IMR-90 (cell line): Measurements from ENCODE around the gene ECHS1. TPM values are rescaled to one million over a fixed set of nuclear protein-coding genes. Genes with fewer than 3 reads are reported as not detected.
"Not testable (repeated sequence)": the region's sequence is repeated elsewhere in the genome, so short reads cannot be mapped to it uniquely, and the experiment has no call there.

Experiments
- ATAC-seq: fragments of 200-7000 bp; cut with Tn5 transposase; 2 replicates; pipeline ENCODE4 v1.9.1; 2020; ENCODE audit warnings: low read depth, mild to moderate bottlenecking, moderate library complexity
- BruUV-seq: library from RNA; stranded (reverse); fragments of 400-500 nt; replicated peaks from 2 replicates; lab custom pipeline; 2021; lab: Mats Ljungman, UMichigan
- CTCF ChIA-PET: fragments of 300-600 bp; formaldehyde crosslinking; extraction: SDS; loops from one replicate; lab custom pipeline; 2021; ENCODE audit warnings: antibody characterized with exemption; lab: Yijun Ruan, JAX
- POLR2A ChIA-PET: fragments of 300-600 bp; sonication (Branson Sonifier 250); formaldehyde crosslinking; loops from one replicate; lab custom pipeline; 2022; ENCODE audit warnings: antibody characterized with exemption; ENCODE audit not compliant: unreplicated experiment; lab: Charles Lee
- DNase-seq: peaks from one replicate; pipeline ENCODE4 v3.0.0; 2013
- H2AFZ ChIP-seq: replicated peaks from 2 replicates; pipeline ENCODE3; 2013; ENCODE audit warnings: low read length, mild to moderate bottlenecking; ENCODE audit not compliant: poor library complexity
- H2AK5ac ChIP-seq: 2 replicates; pipeline ENCODE4 v1.6.1; 2013; ENCODE audit warnings: low read depth, low read length, inconsistent platforms
- H2AK9ac ChIP-seq: replicated peaks from 2 replicates; pipeline ENCODE3; 2013; ENCODE audit warnings: mild to moderate bottlenecking, low read depth, low read length, moderate library complexity; ENCODE audit not compliant: poor library complexity
- H2BK120ac ChIP-seq: 2 replicates; pipeline ENCODE4 v1.6.1; 2013; ENCODE audit warnings: low read depth, low read length, inconsistent platforms
- H2BK15ac ChIP-seq: 3 replicates; pipeline ENCODE4 v1.6.1; 2013; ENCODE audit warnings: low read depth, low read length, inconsistent platforms
- H2BK20ac ChIP-seq: 2 replicates; pipeline ENCODE4 v1.6.1; 2013; ENCODE audit warnings: low read depth, mild to moderate bottlenecking, inconsistent platforms, low read length, moderate library complexity
- H2BK5ac ChIP-seq: 2 replicates; pipeline ENCODE4 v1.6.1; 2013; ENCODE audit warnings: mild to moderate bottlenecking, low read depth, low read length, inconsistent platforms; ENCODE audit not compliant: poor library complexity, severe bottlenecking
- H3K14ac ChIP-seq: replicated peaks from 2 replicates; pipeline ENCODE4 v1.6.1; 2013; ENCODE audit warnings: low read depth, low read length, inconsistent platforms
- H3K18ac ChIP-seq: 2 replicates; pipeline ENCODE4 v1.6.1; 2013; ENCODE audit warnings: low read depth, low read length, control low read depth
- H3K23ac ChIP-seq: 2 replicates; pipeline ENCODE4 v1.6.1; 2013; ENCODE audit warnings: low read depth, low read length, inconsistent platforms
- H3K27ac ChIP-seq: 2 replicates; pipeline ENCODE4 v1.5.1; 2013; ENCODE audit warnings: mild to moderate bottlenecking, control low read depth, low read length; ENCODE audit not compliant: insufficient read depth
- H3K27me3 ChIP-seq: 2 replicates; pipeline ENCODE4 v1.6.1; 2013; ENCODE audit warnings: low read length; ENCODE audit not compliant: control insufficient read depth, insufficient read depth
- H3K36me3 ChIP-seq: 2 replicates; pipeline ENCODE4 v1.6.1; 2013; ENCODE audit warnings: low read length, mixed read lengths; ENCODE audit not compliant: control insufficient read depth, insufficient read depth
- H3K4ac ChIP-seq: 2 replicates; pipeline ENCODE4 v1.6.1; 2013; ENCODE audit warnings: low read depth, low read length, inconsistent platforms
- H3K4me1 ChIP-seq: 2 replicates; pipeline ENCODE4 v1.6.1; 2013; ENCODE audit warnings: low read length, mixed read lengths; ENCODE audit not compliant: control insufficient read depth, insufficient read depth
- H3K4me2 ChIP-seq: 2 replicates; pipeline ENCODE4 v1.6.1; 2013; ENCODE audit warnings: low read depth, mild to moderate bottlenecking, control low read depth, low read length, moderate library complexity
- H3K4me3 ChIP-seq: 2 replicates; pipeline ENCODE4 v1.5.1; 2013; ENCODE audit warnings: low read depth, mild to moderate bottlenecking, control low read depth, low read length, moderate library complexity; ENCODE audit not compliant: insufficient read depth
- H3K56ac ChIP-seq: 2 replicates; pipeline ENCODE4 v1.6.1; 2013; ENCODE audit warnings: low read length, inconsistent platforms; ENCODE audit not compliant: insufficient read depth; ENCODE audit errors: extremely low read depth
- H3K79me1 ChIP-seq, 2 experiments: 2 replicates each; pipeline ENCODE4 v1.6.1; 2013; ENCODE audit warnings: low read length in 2 of 2, inconsistent platforms in 1 of 2, low read depth in 1 of 2
- H3K9ac ChIP-seq: 2 replicates; pipeline ENCODE4 v1.6.1; 2013; ENCODE audit warnings: low read depth, low read length, control low read depth
- H3K9me1 ChIP-seq: 2 replicates; pipeline ENCODE4 v1.6.1; 2013; ENCODE audit warnings: low read length, inconsistent platforms; ENCODE audit not compliant: insufficient read depth
- H3K9me3 ChIP-seq: 2 replicates; pipeline ENCODE4 v1.6.1; 2013; ENCODE audit warnings: low read length; ENCODE audit not compliant: control insufficient read depth, insufficient read depth
- H4K20me1 ChIP-seq: 2 replicates; pipeline ENCODE4 v1.6.1; 2013; ENCODE audit warnings: low read length, inconsistent platforms; ENCODE audit not compliant: insufficient read depth
- H4K5ac ChIP-seq: 2 replicates; pipeline ENCODE4 v1.6.1; 2013; ENCODE audit warnings: mild to moderate bottlenecking, low read depth, low read length, control low read depth
- H4K8ac ChIP-seq, 2 experiments: 2 replicates each; pipeline ENCODE4 v1.6.1; 2013; ENCODE audit warnings: low read depth in 2 of 2, low read length in 2 of 2, control low read depth in 1 of 2, inconsistent platforms in 1 of 2
- H4K91ac ChIP-seq: 2 replicates; pipeline ENCODE4 v1.6.1; 2013; ENCODE audit warnings: low read depth, low read length, inconsistent platforms; ENCODE audit not compliant: insufficient read depth
- BHLHE40 ChIP-seq: fragments of 150-350 bp; IDR thresholded peaks from 2 replicates; pipeline ENCODE4 v1.6.1; 2016; ENCODE audit warnings: mild to moderate bottlenecking, low read depth, low read length
- CTCF ChIP-seq: conservative IDR thresholded peaks from 2 replicates; pipeline ENCODE4 v1.5.1; 2012; ENCODE audit warnings: mild to moderate bottlenecking, low read depth, low read length, improper control_type of control experiment
- FOS ChIP-seq: fragments of 150-350 bp; IDR thresholded peaks from 2 replicates; pipeline ENCODE4 v1.6.1; 2016; ENCODE audit warnings: low read depth, low read length
- MAFK ChIP-seq: IDR thresholded peaks from 2 replicates; pipeline ENCODE4 v1.6.1; 2012; ENCODE audit warnings: low read depth, low read length, improper control_type of control experiment
- MXI1 ChIP-seq: IDR thresholded peaks from 2 replicates; pipeline ENCODE4 v1.6.1; 2012; ENCODE audit warnings: low read depth, mild to moderate bottlenecking, low read length, moderate library complexity, borderline replicate concordance
- RFX5 ChIP-seq: IDR thresholded peaks from 2 replicates; pipeline ENCODE4 v1.8.0; 2012; ENCODE audit warnings: low read depth, mild to moderate bottlenecking, low read length, moderate library complexity
- SMC3 ChIP-seq: fragments of 150-350 bp; IDR thresholded peaks from 2 replicates; pipeline ENCODE4 v1.6.1; 2016; ENCODE audit warnings: low read depth, mild to moderate bottlenecking, antibody characterized with exemption, low read length, moderate library complexity
- USF2 ChIP-seq: fragments of 150-350 bp; IDR thresholded peaks from 2 replicates; pipeline ENCODE4 v1.6.1; 2017; ENCODE audit warnings: mild to moderate bottlenecking, antibody characterized with exemption, low read length, low read depth
- WGBS, 2 experiments: methylation state at CpG; one replicate each; pipeline versions ENCODE4 v1.1.5 to v1.1.7; 2013; ENCODE audit warnings: missing lambda C conversion rate in 2 of 2; ENCODE audit not compliant: insufficient read length in 1 of 2; ENCODE audit errors: extremely low coverage in 2 of 2; 5-methylcytosine and 5-hydroxymethylcytosine counted together
- dilution Hi-C: fragments of 300-500 bp; cut with HindIII; formaldehyde crosslinking; loops from one replicate; pipeline ENCODE4 v1.14.3; 2018; ENCODE audit warnings: low sequenced_read_pairs; ENCODE audit not compliant: unreplicated experiment
- in situ Hi-C: fragments of 300-500 bp; cut with MboI; formaldehyde crosslinking; loops from 3 replicates; pipeline ENCODE4 v1.14.3; 2019; ENCODE audit warnings: low sequenced_read_pairs, inconsistent platforms, mixed read lengths
- intact Hi-C: fragments of 100-400 bp; cut with micrococcal nuclease; formaldehyde crosslinking; loops from 2 replicates; pipeline ENCODE4 v1.10.0; 2022
- polyA plus RNA-seq, 3 experiments: library from polyadenylated mRNA; depleted of rRNA; stranded (reverse); fragments of >200 nt; gene quantifications; 2 replicates each; pipeline ENCODE4 v1.2.3, GENCODE V29; 2012; ENCODE audit warnings: low replicate concordance in 1 of 3
- total RNA-seq: library from RNA; depleted of rRNA; stranded (reverse); fragments of >200 nt; gene quantifications from 2 replicates; pipeline ENCODE4 v1.2.3, GENCODE V29; 2012

ECHS1 gene
- total and polyA plus RNA-seq, 2 of the 4 experiments (the other 2 are of a cell fraction) = 60.8 to 84.2 TPM

DNA sequence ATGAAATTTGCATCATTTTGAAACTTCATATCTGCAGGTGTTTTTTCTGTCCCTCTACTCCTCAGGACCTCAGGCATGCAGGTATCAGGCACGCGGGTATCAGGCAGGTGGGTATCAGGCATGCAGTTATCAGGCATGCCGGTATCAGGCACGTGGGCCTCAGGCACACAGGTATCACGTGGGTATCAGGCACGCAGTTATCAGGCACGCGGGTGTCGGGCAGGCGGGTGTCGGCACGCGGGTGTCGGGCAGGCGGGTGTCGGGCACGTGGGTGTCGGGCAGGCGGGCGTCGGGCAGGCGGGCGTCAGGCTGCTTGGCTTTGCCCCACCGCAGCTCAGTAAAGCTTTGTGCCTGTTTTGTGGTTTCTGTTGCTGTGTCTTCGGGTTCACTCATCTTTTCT, 42.6 kb upstream of the ECHS1 start:
- Histone ChIP-seq H2BK5ac (no peak overlapping the region), H3K56ac (no peak overlapping the region), H3K18ac (no peak overlapping the region), H3K4me1 (no peaks in the 10 kb centered on the region), H2AK9ac (no peak overlapping the region), H3K27me3 (no peaks in the 10 kb centered on the region), H3K4ac (no peak overlapping the region), H4K5ac (no peak overlapping the region), H3K79me1 (peaks cover 6 to 12% of the 10 kb centered on the region in 2 experiments; a peak in 2 of 4 replicates), H2AK5ac (no peak overlapping the region), H3K9me1 (no peaks in the 10 kb centered on the region), H2BK120ac (no peak overlapping the region), H2AFZ (no peak overlapping the region), H3K4me3 (no peak overlapping the region), H3K9ac (no peak overlapping the region), H3K9me3 (peaks cover 3% of the 10 kb centered on the region), H2BK20ac (no peak overlapping the region), H4K20me1 (no peaks in the 10 kb centered on the region; the same call in 1 of the 2 replicates), H4K91ac (no peak overlapping the region), H2BK15ac (no peak overlapping the region), H3K4me2 (no peak overlapping the region), H3K14ac (no peak overlapping the region), H3K23ac (no peak overlapping the region), H4K8ac (no peak overlapping the region), H3K36me3 (peaks cover 33% of the 10 kb centered on the region), H3K27ac (no peak overlapping the region)
- BruUV-seq = no TSS peak
- ChIA-PET POLR2A (no interaction called here), CTCF (no interaction called here)
- no peak for DNase-seq
- no peak for ATAC-seq
- intact Hi-C loops = no loop called here
- WGBS, 2 experiments = 96% methylated on average over 17 of the region's 25 CpGs; no CpG with 5 or more reads in 1 of the 2 experiments
- TF ChIP-seq FOS = no peak
- TF ChIP-seq MXI1 = no peak
- no peak for TF ChIP-seq BHLHE40
- TF ChIP-seq USF2 = no peak
- no peak for TF ChIP-seq RFX5
- no peak for TF ChIP-seq MAFK
- no peak for TF ChIP-seq SMC3
- no peak for TF ChIP-seq CTCF
- dilution Hi-C loops = no loop called here
- in situ Hi-C loops = no loop called here

- H3K23ac ChIP-seq, POLR2A ChIA-PET, H2AFZ ChIP-seq, H2AK5ac ChIP-seq, ATAC-seq, H3K27me3 ChIP-seq, intact Hi-C loops, in situ Hi-C loops, H4K8ac ChIP-seq, H3K4me3 ChIP-seq, H2BK15ac ChIP-seq, H3K4ac ChIP-seq, H3K14ac ChIP-seq, H4K91ac ChIP-seq, H3K18ac ChIP-seq, H3K56ac ChIP-seq, dilution Hi-C loops, H3K9ac ChIP-seq, DNase-seq, H2AK9ac ChIP-seq, H4K5ac ChIP-seq, H3K27ac ChIP-seq, H3K9me1 ChIP-seq, H2BK120ac ChIP-seq, H3K4me2 ChIP-seq, CTCF ChIA-PET, H3K9me3 ChIP-seq, H2BK5ac ChIP-seq, H2BK20ac ChIP-seq, H4K20me1 ChIP-seq, H3K4me1 ChIP-seq, BruUV-seq: not testable (repeated sequence)
- Histone ChIP-seq H3K79me1 (peaks cover 9 to 20% of the 10 kb centered on the region in 2 experiments; a peak in 3 of 4 replicates), H3K36me3 (peaks cover 27% of the 10 kb centered on the region)
- 92% methylated on average over 4 of the region's 23 CpGs; no CpG with 5 or more reads in 1 of the 2 experiments for WGBS, 2 experiments
Measured at GRCh38 chr10:133414401-133414800, 41.2 kb upstream of the ECHS1 start.
